Lower leg skin (tissue), 4 donors: ENCODE data around the gene CDK15. TPM values are rescaled to one million over a fixed set of nuclear protein-coding genes. Genes with fewer than 3 reads are reported as not detected.

Source experiments
- DNase-seq, 2 donors: peaks; one replicate each; pipeline ENCODE4 v3.0.0-alpha.2; 2019; ENCODE audit warnings: low spot score in 2 of 2
- H3K4me3 ChIP-seq: fragments of 200-600 bp; sonication (generic); 2 replicates; pipeline ENCODE4 v1.5.1; 2017; ENCODE audit warnings: mild to moderate bottlenecking, low read depth; ENCODE audit not compliant: poor library complexity, severe bottlenecking
- POLR2A ChIP-seq, 2 donors: fragments of 450-650 bp; IDR thresholded peaks; one replicate each; pipeline ENCODE4 v1.6.1; 2016 to 2017; ENCODE audit warnings: antibody characterized with exemption in 2 of 2, mild to moderate bottlenecking in 1 of 2, moderate library complexity in 1 of 2
- WGBS, 2 donors: methylation state at CpG; one replicate each; pipeline ENCODE4 v1.1.5; 2018; 5-methylcytosine and 5-hydroxymethylcytosine counted together
- intact Hi-C: fragments of 100-400 bp; cut with DNase I; formaldehyde crosslinking; loops from one replicate; pipeline ENCODE4 v1.15.0; 2023; ENCODE audit warnings: low total_unique reads
- total RNA-seq, 4 donors: library from RNA; depleted of rRNA; stranded (reverse); fragments of >200 nt; gene quantifications; one replicate each; pipeline ENCODE4 v1.1.0, GENCODE V29; 2016
- TF ChIP-seq, protein P1 (sequence below), 3 donors: fragments of 450-650 bp; IDR thresholded peaks; one replicate each; pipeline ENCODE4 v1.5.1; 2016; ENCODE audit warnings: antibody characterized with exemption in 3 of 3, mild to moderate bottlenecking in 3 of 3, moderate library complexity in 2 of 3

Gene CDK15
- total RNA-seq, 4 donors from 2014 or later = 0.27 to 0.91 (median 0.38) TPM

DNA sequence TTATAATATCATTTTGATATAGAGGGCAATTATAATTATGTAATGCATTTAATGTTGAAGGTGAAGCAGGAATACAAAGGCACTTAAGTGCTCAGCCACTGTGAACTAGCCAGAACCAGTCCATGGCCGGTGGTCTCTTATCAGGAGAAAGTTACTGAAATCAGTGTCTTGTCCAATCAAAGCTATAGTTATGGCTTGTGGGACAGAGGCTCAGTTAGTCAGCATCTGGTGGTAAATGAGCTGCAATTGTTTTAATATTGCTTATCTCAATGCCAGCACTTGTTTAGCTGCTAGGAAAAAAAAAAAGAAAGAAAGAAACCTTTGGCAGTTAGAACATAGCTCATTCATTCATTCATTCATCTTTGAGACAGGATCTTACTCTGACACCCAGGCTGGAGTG is 21.8 kb upstream of the CDK15 start:
- TF ChIP-seq POLR2A (IDR thresholded peaks at IDR 0.05) = no peak
- TF ChIP-seq, protein P1, sequence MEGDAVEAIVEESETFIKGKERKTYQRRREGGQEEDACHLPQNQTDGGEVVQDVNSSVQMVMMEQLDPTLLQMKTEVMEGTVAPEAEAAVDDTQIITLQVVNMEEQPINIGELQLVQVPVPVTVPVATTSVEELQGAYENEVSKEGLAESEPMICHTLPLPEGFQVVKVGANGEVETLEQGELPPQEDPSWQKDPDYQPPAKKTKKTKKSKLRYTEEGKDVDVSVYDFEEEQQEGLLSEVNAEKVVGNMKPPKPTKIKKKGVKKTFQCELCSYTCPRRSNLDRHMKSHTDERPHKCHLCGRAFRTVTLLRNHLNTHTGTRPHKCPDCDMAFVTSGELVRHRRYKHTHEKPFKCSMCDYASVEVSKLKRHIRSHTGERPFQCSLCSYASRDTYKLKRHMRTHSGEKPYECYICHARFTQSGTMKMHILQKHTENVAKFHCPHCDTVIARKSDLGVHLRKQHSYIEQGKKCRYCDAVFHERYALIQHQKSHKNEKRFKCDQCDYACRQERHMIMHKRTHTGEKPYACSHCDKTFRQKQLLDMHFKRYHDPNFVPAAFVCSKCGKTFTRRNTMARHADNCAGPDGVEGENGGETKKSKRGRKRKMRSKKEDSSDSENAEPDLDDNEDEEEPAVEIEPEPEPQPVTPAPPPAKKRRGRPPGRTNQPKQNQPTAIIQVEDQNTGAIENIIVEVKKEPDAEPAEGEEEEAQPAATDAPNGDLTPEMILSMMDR (IDR thresholded peaks at IDR 0.05) = no peak
- WGBS, 2 donors = 79 to 84% methylated on average over 1 of the region's 1 CpG
- H3K4me3 ChIP-seq = no peak overlapping the region
- intact Hi-C loops = no loop called here
- no peak for DNase-seq

DNA sequence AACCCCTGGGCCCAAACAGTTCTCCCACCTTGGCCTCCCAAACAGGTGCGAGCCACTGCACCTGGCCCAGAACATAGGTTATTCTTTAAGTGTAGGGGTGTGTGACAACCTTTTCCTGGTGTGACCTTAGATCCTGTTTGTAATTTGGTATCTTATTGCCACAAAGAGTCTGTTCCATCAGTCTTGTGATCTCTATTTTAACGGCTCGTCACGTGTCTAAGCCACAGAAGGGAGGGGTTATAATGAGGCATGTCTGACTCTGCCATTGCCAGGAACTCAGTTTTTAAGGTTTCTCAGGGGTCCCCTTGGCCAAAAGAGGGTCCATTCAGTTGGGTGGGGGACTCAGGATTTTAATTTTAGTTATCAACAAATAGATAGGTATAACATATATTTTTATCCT is 21.2 kb upstream of the CDK15 start:
- TF ChIP-seq POLR2A (IDR thresholded peaks at IDR 0.05) = no peak
- TF ChIP-seq, protein P1 (IDR thresholded peaks at IDR 0.05) = no peak
- intact Hi-C loops = no loop called here
- no peak overlapping the region for H3K4me3 ChIP-seq
- WGBS, 2 donors = 58 to 72% methylated on average over 4 of the region's 4 CpGs
- no peak for DNase-seq

DNA sequence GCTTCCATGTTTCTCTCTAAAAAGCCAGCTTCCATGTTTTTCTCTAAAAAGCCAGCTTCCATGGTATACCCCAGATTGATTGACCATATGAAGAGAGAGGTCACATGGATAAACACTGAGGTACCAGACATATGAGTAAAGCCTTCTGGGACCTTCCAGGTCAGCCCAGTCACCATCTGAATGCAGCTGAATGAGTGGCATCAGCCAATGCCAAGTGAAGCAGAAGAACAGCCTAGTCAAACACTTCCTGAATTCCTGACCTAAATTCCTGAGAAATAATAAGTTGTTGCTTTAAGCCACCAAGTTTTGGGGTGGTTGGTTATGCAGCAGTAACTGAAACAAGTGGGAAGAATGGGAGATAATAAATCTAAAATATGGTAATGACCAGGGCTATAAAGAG is 19.9 kb upstream of the CDK15 start:
- H3K4me3 ChIP-seq = no peak overlapping the region
- DNase-seq = no peak
- intact Hi-C loops = no loop called here
- TF ChIP-seq POLR2A (IDR thresholded peaks at IDR 0.05) = no peak
- TF ChIP-seq, protein P1 (IDR thresholded peaks at IDR 0.05) = no peak

GRCh38 chr2:201788371-201788770 is 18.0 kb upstream of the CDK15 start:
- 75 to 80% methylated on average over 3 of the region's 3 CpGs for WGBS, 2 donors
- TF ChIP-seq POLR2A (IDR thresholded peaks at IDR 0.05) = no peak
- TF ChIP-seq, protein P1 (IDR thresholded peaks at IDR 0.05) = no peak
- intact Hi-C loops = no loop called here
- DNase-seq = no peak
- H3K4me3 ChIP-seq = no peak overlapping the region

- H3K4me3 ChIP-seq = no peak overlapping the region
- DNase-seq = no peak
These were observed 16.9 kb upstream of the CDK15 start for GRCh38 chr2:201789395-201789794.

DNA sequence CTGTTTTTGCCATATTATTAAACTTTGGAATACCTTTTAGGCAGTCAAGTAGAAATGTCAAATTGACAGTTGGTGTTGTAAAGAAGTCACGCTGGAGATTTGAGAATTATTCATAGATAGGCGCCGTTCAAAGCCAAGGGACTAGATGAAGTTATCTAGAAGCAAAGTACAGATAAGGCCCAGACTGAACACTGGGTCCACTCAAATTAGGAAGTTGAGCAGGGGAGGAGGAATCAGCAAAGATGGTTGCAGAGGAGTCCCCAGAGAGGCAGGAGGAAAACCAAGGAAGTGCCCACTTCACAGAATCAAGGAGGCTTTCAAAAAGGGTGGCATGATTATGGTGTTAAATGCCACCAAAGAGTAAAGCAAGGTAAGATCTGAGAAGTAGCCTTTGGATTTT is 16.0 kb upstream of the CDK15 start:
- H3K4me3 ChIP-seq = no peak overlapping the region
- WGBS, 2 donors = 88 to 90% methylated on average over 3 of the region's 3 CpGs
- intact Hi-C loops = no loop called here
- DNase-seq = no peak
- TF ChIP-seq, protein P1 (IDR thresholded peaks at IDR 0.05) = no peak
- no peak for TF ChIP-seq POLR2A (IDR thresholded peaks at IDR 0.05)

More at GRCh38 chr2:201789395-201789794, 16.9 kb upstream of the CDK15 start:
- 64 to 69% methylated on average over 2 of the region's 2 CpGs for WGBS, 2 donors
- intact Hi-C loops = no loop called here
- TF ChIP-seq, protein P1 (IDR thresholded peaks at IDR 0.05) = no peak
- TF ChIP-seq POLR2A (IDR thresholded peaks at IDR 0.05) = no peak
